Measurements from ENCODE around the gene UNK. TPM values are rescaled to one million over a fixed set of nuclear protein-coding genes. Genes with fewer than 3 reads are reported as not detected.
"Not testable (repeated sequence)": the region's sequence is repeated elsewhere in the genome, so short reads cannot be mapped to it uniquely, and the experiment has no call there.

The UNK gene
- total RNA-seq, 1 experiment from 2014 or later = 29.6 TPM

- no peak for DNase-seq (ENCODE audit: low spot score)
These were observed 13.0 kb upstream of the UNK start for GRCh38 chr17:75771334-75772281.

DNA sequence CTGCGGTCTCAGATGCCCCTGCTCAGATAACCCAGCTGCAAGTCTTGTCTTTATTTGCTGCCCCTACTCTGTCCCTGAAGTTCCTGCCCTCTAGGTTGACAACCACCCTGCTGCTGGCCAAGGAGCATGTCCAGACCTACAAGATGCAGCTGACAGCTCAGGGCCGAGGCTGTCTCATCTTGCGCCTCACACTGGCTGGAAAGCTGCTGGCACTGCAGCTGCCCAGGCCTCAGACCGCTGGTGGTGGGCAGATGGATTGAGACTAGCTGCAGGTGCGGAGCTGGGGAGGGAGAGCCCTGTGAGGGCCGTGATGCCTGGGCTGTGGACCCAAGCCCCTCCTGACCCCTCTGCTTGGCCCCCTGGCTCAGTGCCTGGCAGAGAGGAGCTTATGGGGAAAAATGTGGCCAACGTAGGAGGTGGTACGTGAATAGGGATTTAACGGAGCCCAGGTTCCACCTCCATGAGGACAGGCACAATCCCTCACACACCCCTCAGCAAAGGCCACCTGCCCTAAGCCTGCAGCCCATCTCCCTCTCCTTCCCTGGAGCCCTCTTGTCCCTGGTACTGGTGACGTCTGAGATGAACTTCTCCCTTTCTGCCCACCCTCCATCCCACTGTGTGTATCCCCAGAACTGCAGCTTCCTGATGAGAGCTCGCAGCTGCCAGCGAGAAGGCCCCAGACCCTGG is 11.3 kb upstream of the UNK start:
- DNase-seq (ENCODE audit: low spot score) = no peak

- DNase-seq (ENCODE audit: low spot score) = no peak
These were observed 10.7 kb upstream of the UNK start for GRCh38 chr17:75773808-75774470.

DNA sequence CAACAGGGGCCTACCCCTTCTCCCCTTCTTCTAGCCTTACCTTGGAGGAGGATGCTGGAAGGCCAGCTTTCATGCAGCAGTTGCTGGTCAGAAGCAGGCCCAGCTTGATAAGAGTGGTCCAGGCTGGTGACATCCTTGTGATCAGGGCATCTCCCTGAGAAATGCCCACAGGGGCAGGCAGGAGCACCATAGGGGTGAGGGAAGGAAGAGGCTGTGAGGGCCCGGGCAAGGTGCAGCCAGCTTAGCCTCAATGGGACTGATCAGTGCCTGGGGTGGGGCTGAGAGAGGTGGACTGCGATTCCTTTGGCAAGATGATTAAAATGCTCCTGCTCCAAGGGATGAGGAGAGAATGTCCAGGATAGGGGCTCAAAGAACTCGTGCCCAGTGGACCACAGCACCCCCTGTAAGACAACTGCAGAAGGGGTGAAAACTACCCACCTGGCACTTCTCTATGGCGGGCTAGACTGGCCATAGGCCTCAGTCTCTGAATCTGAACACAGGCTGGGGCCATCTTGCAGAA is 10.1 kb upstream of the UNK start:
- no peak for DNase-seq (ENCODE audit: low spot score)

DNA sequence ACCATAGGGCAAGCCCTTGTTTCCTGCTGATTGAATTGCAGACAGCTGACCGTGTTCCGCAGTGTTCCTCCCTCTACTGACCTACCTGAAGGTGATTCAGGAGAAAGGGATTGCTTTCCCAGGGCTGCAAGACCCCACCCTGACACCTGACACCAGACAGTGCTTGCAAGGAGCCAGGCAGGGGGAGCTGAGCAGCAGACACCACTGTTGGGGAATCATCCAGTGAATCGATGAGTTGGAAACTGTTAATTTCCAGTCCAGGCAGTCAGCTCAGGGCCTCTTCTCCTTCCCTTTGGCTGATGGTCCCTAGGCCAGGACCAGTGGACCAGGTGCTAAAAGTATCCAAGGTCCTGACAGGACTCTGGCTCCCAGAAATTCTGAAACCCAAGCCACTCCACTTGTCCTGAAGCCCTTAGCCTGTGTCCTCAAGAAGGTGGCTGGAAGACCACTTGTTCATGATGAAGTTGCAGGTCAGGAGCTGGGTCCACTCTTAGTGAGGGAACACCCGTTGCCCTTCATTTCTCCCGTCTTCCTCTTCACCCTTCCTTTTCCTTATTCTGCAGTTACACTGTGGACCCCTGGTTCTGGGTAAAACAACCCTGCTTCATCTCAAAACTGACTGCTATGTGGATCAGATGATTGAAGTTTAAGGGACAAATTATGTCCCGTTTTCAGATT is 9.5 kb upstream of the UNK start:
- peak; percentile 47 for DNase-seq (ENCODE audit: low spot score)

DNA sequence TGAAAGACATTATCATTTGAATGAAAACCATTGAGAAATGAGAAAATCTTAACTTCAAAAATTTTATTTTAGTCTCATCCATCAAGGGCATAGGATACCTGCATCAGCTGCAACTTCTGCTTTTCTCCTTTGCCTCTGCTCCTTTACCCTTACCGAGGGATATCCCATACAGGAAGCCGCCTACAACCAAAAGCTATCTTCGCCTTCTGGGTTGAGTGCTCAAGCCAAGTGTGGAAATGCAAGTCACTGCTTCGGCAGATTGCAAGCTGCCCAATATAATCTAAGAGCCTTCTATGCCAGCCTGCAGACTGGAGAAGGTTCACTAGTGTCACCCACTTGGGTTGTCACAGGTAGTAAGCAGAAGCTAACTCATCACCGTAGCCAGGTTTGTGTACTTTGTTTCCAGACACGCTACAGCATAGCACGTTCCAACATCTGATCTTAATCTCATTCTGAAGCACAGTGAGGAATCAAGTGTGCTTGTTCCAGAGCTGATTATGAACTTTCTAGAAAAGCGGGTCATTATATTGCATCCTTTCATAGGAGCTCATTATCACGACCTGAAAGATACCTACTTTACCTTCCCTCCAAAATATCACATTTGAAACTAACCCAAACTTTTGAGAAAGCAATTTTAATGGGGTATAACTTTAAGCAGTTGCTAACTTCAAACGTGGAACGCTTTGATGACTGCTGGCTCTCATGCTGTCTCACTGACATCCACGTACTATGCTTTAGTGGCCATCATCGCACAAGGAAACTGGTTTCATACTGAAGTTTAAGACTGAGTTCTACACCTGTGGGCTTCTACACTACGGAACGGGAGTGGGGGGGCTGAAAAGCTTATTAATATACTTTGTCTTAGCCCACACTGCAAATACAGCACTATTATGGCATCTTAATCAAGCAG is 8.0 kb upstream of the UNK start:
- DNase-seq (ENCODE audit: low spot score) = peak; percentile 51

DNA sequence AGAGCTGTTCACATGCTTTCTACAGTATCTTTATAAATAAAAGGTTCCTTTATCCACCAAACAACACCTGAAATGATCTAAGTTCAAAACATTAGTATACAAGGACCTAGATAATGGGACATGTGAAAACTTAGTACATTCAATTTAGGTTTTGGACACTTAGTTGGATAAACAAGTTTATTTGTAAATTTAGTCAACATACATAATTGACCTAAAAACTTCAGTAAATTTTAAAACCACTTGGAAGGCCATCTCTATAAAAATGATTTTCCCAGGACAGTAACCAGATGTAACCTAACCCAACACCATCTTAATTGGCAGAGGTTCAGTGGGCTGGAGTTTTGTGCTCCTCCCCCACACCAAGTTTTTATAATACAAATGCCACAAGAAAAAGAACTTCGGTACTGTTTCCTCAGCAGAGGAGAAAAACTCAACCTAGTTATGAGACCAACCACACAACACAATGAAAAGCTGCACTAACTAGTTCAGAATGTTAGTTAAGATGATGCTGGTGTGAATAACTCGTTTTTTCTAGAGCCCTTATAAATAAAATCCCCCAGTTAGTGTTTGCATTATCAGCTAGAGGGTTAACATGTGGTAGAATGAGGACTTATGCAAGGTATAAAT is 7.2 kb upstream of the UNK start:
- no peak for DNase-seq (ENCODE audit: low spot score)

- not testable (repeated sequence) for DNase-seq (ENCODE audit: low spot score)
These were observed 6.3 kb upstream of the UNK start for GRCh38 chr17:75778066-75778860.

DNA sequence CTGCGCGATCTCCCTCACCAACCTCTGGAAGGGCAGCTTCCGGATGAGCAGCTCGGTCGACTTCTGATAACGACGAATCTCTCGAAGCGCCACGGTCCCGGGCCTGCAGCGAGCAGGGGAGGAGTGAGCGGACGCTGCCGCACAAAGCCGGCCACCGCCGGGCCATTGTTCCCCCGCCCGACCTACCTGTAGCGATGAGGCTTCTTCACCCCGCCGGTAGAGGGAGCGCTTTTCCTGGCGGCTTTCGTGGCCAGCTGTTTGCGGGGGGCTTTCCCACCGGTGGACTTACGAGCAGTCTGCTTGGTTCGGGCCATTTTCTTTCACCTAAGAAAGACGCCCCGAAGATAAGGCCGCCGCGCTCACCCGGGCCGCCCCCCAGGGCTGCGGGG is 5.8 kb upstream of the UNK start:
- DNase-seq (ENCODE audit: low spot score) = no peak

DNA sequence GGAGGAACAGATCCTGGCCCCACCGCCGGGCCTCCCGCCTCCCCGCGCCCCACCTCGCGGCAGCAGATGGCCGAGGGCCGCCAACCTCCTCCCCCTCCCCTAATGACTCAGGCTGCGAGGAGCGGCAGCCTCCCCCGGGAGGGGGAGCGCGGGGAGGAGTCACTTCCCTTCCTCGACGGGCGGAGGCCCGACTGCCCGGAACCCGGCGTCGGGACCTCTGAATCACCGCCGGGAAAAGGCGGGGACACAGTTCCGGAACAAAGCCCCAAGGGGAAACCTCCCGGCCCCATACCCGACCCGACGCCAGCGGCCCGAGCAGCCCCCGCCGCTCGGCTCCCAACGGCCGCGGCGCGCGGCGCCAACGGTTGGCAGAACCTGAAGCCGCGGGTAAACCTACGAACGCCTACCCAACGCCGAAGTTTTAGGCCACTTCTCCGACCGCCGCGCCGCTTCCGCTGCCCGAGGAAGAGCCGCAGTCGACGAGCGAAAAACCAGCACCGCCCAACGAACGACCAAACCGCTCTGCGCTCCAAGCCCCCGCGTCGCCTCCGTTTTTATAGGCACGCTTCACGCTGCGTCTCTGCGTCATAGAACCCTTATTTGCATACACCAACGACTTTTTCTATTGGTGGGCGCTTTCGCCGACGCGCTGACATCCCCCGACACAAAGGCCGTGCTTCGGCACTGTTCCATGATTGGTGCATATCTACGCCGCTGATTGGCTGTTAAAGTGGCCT is 5.2 kb upstream of the UNK start:
- DNase-seq (ENCODE audit: low spot score) = peak; percentile 100

DNA sequence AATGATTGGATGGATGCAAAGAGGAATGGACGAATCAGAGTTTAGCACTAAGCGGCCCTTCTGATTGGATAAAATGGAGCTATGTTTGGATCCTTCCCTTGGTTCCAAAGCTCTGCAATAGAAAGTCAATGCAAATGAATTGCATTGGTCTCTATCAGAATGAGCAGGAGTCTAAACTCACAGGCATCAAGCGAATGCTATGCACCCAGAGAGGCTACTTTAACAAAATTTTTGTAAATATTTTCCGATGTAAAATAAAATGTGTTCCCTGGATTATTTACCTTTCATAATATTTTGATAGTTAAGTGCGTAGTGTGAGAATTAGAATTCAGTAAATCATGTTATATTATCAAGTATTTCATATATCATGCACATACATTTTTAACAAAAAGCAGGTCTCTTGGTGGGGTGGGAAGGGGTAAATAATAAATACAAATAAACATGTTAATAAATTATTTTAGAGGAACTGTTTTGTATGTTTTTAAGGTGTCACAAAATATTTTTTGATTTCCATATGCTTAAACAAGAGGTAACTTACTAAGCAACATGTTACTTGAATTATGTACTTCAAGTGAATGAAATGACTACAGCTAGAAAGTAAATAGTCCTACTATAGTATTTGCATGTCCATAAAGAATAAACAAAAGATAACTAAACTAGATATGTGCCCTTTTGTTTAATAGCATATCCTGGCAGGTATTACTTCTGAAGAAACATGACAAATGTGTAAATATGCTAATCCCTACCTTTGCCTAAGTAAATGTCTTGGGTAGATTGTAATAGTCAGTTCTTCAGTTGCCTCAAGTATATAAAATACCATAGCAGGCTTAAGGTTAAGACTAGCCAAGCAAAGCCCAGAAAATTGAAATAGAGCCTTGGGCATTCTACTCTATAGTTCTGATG is 4.4 kb upstream of the UNK start:
- no peak for DNase-seq (ENCODE audit: low spot score)

- peak; percentile 72 for DNase-seq (ENCODE audit: low spot score)
These were observed 1.4 kb upstream of the UNK start for GRCh38 chr17:75783069-75783783.

GRCh38 chr17:75783803-75784472 is 668 bp upstream of the UNK start:
- DNase-seq (ENCODE audit: low spot score) = no peak

DNA sequence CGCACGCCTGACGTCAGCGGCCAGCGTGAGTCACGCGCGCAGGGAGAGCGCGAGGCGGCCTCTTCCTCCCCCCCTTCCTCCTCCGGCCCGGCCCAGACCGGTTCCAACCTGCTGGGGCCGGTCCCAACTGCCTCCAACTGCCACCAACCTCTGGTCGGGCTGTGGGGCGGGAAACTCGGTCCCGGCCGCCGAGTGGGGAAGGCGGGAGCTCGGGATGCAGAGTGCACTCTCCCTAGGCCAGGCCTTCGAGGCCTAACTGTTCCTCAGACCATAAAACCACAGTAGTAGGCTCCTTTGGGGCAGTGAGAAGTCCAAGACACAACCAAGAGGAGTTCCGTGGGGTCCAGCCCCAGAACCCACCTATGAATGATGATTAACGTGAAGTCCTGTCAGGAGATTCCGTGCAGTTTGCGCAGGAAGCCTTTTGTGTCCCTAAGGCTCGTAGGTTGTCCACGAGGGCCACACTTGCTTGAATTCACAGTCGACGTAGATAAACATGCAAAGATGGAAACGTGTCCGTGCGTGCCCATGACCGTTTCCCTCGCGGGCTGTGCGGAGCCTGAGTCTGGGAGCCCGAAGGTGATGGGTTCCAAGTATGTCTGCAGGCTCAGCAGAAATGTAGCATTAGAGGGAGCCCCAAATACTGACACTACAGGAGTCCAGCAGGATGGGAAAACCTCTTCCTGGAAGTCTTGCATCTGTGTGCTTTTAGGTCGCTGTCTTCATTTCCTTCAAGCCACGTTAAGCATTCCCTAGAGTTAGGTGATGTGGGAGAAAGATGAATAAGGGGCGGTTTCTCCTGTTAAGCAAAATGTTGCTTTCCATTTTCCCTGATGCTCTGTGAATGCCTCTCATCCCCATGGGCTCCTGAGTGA is 647 bp downstream of the UNK start:
- DNase-seq (ENCODE audit: low spot score) = peak; percentile 92

DNA sequence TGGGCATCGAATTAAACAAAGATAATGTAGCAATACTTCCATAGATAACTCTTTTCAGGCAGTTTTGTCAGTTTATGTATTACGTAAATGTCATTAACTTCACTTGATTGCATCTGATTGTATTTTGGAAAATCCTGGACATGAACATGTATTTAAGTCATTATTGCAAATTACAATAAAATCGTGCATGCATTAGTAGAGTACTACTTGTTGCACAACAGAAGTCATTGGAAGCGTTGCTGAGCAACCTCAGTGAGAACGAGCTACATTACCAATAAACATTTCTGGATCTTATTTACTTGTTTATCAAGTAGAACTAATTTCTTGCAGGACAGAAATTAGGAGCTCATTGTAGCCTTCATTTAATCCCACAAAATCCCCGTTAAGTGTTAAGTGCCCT is 6.6 kb downstream of the UNK start:
- no peak for DNase-seq (ENCODE audit: low spot score)
